HT-29 (cell line): Measurements from ENCODE around the gene MOCS1. TPM values are rescaled to one million over a fixed set of nuclear protein-coding genes. Genes with fewer than 3 reads are reported as not detected.
A peak's percentile ranks its signal among the peaks of the same experiment; 100 is the strongest.
"Not testable (repeated sequence)": the region's sequence is repeated elsewhere in the genome, so short reads cannot be mapped to it uniquely, and the experiment has no call there.

Experiments
- DNase-seq: peaks from one replicate; pipeline ENCODE4 v3.0.0-alpha.2; 2015; ENCODE audit warnings: low spot score
- total RNA-seq: library from RNA; depleted of rRNA; stranded (reverse); fragments of >200 nt; shearing (Covaris generic); gene quantifications from 2 replicates; pipeline ENCODE4 v1.2.3, GENCODE V29; 2014; rRNA removed

The MOCS1 gene
- 0.34 and 2.4 TPM in 2 replicates for total RNA-seq

DNA sequence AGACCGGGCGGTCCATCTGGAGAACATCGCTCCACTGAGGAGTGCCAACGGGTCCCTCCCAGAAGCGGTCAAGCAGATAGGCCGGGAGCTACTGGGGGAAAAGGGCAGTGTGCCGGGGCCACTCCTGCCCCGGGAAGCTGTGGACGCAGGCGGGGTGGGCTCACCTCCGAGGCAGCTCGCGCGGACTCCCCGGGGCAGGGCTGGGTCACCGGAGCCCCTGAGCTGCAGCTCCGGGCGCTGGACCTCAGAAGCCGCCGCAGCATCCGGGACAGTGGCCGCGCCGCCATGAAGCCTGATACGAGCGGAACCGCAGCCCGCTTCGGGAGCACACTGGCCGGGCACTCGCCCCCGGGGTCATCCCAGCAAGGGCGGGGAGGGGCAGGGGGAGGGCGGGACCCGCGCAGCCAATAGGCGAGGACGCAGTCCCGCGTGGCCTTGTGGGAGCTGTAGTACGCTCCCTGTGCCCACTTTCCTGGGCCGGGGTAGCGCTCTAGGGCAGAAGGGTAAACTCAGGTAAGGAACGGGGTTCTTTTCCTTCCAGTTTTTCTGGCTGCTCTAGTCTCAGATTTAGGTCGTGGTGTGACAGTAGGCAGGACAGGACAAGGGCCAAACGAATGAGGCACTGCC, at the start of gene MOCS1:
Gene MOCS1 (minus strand): TSS at position 332 of the 627 bp plus-strand sequence. CDS start 45 bp downstream, at position 287.
- no peak for DNase-seq

DNA sequence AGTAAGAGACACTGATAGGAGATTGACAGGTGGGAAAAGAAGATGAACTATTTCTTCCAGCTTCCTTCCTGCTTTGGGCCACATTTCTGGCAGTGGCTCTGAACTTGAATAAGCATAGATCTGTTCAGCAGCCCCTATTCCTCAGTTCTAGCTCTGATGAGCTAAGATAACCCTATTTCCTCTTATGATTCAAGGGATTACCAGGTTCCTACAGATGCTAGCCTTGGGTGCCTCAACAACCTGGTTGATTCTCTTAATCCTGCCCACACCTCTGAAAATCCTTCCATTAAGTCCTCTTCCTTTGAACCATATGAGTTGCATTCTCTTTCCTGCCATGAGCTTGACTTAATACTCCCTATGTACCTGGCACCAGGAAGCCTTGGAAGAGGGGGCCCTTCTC, 49.8 kb upstream of the MOCS1 start:
- DNase-seq: no peak

DNA sequence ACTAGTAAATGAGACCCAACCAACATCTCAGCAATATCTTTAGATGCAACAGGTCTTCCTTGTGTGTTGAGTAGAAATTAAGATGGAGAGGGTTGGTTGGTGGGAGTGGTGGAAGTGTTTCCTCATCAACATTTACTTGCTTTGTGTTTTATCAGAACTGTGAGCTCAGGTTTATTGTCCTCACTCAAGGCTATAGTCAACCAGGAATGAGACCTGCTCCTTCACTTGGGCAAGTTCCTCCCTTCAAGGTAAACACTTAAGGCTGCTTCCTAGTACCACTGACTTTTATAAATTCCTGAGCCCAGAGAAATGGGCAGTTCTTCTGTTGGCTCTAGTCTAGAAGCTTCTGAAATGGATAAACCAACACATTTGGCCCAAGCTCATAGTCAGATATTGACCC, 48.9 kb upstream of the MOCS1 start:
- DNase-seq: no peak

DNA sequence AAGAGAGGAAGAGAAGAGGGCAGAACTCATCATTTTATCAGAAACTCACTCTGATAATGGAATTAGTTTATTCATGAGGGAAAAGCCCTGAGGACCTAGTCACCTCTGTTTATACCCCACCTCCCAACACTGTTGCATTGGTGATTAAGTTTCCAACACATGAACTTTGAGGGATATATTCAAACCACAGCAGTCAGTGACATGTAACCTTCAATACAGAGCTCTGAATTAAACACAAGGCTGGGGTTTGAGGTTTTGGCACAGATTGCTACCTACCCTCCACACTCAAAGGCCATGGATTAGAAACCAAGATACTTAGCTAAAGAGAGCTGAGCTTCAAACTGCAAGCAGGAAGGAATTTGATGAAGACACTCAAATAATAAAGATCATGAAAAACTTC, 48.5 kb upstream of the MOCS1 start:
- DNase-seq: no peak

DNA sequence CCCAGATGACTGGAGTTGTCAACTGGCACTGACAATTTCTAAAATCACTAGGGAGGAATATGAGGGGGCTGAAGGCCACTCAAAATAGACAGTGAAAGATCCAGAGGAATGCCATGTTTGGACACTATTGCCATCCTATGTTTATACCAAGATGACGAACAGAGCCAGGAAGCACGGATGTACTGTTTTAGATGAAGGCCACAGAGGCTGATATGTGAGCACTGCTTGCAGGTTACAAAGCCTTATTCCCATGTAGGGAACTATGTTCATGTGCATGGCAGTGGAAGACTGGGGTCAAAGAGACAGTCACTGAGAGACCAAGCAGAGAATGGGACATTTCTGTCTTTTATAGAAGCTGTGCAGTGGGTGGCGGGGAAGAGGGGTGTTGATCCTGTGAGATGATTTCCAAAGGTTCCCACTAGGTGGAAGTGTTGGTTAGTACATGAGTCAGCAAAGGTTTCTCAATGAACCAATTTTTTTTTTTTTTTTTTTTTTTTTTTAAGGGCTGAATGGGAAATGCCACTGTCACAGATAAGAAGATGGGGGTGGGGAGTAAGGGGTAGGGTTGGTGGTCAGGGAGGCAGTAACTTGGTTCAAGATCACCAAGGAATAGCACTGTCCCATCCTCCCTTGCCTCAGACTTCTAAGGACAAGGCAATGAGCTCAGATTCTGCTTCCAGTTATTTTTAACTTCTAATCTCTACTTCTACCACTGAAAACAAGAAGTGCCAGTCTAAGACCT, 46.7 kb upstream of the MOCS1 start:
- peak; percentile 60 for DNase-seq

GRCh38 chr6:39979461-39980328, 45.4 kb upstream of the MOCS1 start:
- no peak for DNase-seq

- DNase-seq: no peak
Observed at GRCh38 chr6:39978240-39978639, 44.0 kb upstream of the MOCS1 start.

GRCh38 chr6:39973661-39974060, 39.4 kb upstream of the MOCS1 start:
- DNase-seq: no peak

GRCh38 chr6:39972717-39973116, 38.5 kb upstream of the MOCS1 start:
- not testable (repeated sequence) for DNase-seq

GRCh38 chr6:39971131-39971530, 36.9 kb upstream of the MOCS1 start:
- not testable (repeated sequence) for DNase-seq

DNA sequence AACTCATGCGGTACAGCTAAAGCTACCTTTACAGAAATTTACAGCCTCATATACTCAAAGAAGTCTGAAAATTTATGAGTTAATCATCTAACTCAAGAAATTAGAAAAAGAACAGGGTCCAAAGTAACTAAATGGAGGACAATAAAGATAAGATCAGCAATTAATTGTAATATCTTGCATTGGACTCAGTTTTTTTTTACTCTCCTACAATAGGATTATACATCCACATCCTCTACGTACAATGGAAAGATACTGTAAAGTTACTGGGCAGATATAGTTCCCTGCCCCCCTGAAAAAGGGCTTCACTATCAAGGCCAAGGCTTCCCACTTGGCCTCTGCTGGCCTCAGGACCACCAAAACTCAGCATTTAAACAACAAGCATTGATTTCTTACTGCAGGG, 31.5 kb upstream of the MOCS1 start:
- DNase-seq: no peak

GRCh38 chr6:39964530-39964929, 30.3 kb upstream of the MOCS1 start:
- no peak for DNase-seq

DNA sequence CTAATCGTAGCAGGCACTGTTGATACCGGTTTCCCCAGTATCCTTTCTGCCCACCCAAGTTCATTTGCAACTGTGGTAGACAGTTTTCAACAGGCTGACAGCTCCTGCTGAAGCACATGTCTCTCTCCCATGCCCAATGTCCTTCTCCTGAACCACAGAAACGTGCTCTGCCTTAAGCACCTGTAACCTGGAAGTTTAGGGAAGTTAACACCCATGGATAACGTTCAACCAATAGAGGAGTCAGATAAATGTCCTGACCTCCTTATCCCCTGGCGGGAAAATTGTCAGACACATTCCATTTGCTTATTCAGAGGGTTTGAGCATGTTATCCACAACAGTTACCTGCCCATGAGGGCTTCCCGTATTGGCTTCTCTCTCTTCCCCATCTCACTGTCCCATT, 29.8 kb upstream of the MOCS1 start:
- DNase-seq: no peak

- DNase-seq: no peak
Observed at GRCh38 chr6:39962831-39963230, 28.6 kb upstream of the MOCS1 start.

DNA sequence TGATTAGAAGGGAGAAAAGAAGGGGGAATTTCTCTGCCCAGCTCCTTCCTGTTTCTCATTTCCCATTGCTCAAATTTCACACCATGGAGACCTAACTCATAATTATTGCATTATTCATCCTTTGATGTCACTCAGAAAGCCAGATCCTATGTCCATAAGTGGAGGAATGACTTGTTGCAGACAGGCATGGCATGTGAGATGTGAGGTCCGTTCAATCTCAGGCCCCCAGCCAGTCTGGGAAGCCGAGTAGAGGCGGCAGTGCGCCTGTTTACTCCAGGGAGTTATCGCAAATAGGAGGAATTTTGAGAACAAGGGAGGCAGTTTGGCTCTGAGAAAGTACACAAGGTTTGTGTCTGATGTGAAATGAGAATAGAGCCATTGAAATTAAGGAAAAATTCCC, 26.9 kb upstream of the MOCS1 start:
- no peak for DNase-seq

DNA sequence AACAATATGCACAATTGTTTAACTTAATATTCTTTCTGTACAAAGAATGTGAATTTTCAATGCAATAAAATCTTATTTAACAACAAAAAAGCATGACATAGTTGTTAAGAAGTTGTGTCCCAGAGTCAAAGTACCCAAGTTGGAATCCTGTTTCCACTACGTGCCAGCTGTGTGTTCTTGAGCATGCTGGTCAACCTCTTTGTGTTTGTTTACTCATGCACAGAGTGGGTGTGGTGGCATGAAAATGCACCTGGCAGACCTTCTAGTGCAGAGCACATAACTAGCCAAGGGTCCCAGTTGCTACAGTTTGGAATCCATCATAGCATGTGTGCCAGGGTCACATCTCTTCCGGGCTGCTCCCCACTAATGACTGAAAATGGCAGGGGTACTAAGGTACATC, 24.7 kb upstream of the MOCS1 start:
- DNase-seq: no peak

DNA sequence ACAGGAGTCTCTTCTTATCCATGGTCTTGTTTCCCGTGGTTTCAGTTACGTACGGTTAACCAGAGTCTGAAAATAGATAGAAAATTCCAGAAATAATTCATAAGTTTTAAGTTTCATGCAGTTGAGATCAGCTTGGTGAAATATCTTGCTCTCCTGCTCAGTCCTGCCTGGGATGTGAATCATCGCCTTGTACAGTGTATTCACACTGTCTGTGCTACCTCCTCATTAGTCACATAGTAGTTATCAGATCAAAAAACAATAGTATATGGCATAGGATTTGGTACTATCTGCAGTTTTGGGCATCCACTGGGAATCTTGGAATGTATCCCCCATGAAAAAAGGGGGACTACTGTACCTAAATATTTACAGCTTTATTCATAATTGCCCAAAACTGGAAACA, 22.7 kb upstream of the MOCS1 start:
- DNase-seq: no peak

DNA sequence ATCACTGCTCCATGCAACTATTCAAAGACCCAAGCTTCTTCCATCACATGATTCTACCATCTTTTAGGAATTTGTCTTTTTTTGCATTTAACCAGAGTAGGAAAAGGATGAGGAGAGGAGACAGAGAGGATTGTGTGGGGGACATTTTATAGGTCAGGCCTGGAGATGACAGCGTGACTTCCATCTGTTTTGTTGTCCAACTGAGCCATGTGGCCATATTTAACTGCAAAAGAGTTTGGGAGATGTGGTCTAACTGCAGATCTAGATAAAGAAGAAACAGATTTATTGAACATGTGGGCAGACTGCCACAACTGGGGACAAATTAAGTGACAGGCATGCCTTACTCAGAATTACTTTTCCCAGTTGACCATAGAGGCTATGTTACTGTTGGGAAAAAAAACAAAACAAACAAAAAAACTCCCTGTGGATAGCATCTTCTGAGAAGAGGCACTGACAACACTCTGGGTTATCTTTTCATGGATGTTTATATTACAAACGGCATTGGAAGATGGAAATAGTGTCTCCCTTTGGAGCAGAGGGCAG, 18.9 kb upstream of the MOCS1 start:
- no peak for DNase-seq

DNA sequence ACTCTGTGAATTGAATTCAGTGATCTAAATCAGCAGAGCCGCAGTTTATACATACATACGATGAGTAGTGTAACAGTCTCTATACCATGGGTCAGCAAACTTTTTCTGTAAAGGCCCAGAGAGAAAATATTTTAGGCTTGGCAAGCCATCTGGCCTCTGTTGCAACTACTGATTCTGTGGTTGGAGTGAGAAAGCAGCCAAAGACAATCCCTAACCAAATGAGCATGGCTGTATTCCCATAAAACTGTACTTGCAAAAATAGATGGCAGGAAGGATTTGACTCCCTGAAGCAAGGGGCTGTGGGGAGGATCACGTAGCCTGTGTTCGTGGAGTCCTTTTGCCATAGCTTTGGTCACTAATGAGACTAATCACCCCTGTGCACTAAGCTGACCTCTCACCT, 17.9 kb upstream of the MOCS1 start:
- no peak for DNase-seq

- DNase-seq: no peak
Observed at GRCh38 chr6:39951716-39952115, 17.5 kb upstream of the MOCS1 start.

- no peak for DNase-seq
Observed at GRCh38 chr6:39951191-39951590, 16.9 kb upstream of the MOCS1 start.

DNA sequence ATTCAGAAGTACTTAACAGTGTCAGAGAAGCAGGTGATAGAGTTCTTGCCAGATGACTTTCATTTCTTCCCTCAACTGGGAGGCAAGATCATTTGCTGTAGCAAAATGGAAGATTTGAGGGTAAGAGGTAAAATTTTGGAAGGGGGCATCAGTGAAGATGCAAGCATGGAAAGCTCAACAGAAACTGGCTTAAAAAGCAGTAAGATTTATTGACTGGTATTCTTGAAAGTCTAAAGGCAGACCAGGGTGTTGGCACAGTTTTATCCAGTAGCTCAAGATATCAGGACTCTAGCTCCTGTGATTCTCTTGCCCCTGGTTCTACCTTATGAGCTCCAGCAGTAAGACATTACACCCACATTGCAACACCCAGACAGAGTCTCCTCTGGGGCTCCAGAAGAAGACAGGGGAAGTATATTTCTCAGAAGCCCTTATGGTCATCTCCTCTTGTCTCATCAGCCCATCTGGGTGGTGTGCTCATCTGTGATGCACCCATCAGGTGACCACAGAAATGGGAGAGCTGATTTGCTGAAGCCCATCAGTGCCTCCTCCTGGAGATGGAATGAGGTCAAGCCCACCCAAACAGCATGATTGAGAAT, 16.0 kb upstream of the MOCS1 start:
- DNase-seq: no peak
